ENCODE data around the gene TLL2.
A peak's percentile ranks its signal among the peaks of the same experiment; 100 is the strongest.

The TLL2 gene

DNA sequence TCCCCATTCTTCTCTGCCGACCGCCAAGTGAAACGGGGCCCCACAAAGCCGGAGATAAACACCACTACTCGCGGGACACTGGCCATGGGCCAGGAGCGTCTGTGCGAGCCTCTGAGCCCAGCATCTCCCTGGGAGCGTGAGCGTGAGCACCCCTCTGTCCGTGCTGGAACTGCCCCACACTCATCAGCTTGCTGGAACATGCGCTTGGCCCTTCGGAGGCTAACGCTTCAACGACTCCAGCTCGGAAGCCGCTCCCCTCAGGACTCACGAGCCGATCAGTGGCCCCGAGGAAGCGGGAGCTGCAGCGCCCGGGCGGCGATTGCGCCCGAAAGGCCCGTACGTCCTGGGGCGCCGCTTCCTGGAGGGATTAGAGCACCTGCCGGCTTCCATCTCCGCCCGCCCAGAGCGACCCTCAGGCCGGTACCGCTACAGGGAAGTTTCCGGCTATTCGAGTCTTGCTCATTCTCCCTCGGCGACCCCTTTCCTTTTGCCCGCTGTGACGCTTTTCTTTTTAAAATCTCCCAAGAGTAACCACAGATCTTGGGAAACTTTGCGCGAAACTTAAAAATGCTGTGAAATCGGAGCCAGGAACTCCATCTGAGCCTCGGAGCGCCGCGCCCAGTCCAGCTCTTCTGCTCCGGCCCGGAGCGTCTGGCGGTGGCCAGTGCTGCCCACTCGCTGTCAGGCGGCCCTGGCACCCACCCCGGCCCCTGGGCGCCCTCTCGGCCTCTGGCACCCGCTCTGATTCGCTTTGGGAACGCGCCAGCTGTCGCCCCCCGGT lies 1.0 kb downstream of the TLL2 start:
- H3K36me3 ChIP-seq, result peaks cover 0 to 8% (median 0%) of the 10 kb centered on the region in 11 experiments; a peak in 3 of 22 replicates
- no peak overlapping the region for H3K27ac ChIP-seq
- peaks cover 17 to 35% (median 31%) of the 10 kb centered on the region in 10 experiments for H3K4me1 ChIP-seq
- H3K9ac ChIP-seq, result peak overlapping the region; percentile 22 to 64 (median 54); a peak in 20 of 22 replicates
- H3K9me3 ChIP-seq (replicated peaks in 1 of 11), result no peaks in the 10 kb centered on the region
- H3K4me3 ChIP-seq, result peak overlapping the region; percentile 56 to 72 (median 62)
- peak overlapping the region; percentile 91 to 100 (median 99) for H3K4me2 ChIP-seq
- peaks cover 63 to 72% (median 69%) of the 10 kb centered on the region in 11 experiments for H3K27me3 ChIP-seq
- peaks cover 23 to 71% (median 61%) of the 10 kb centered on the region in 11 experiments; a peak in 21 of 22 replicates for H4K20me1 ChIP-seq
- TF ChIP-seq Cebpa-rat (IDR thresholded peaks at IDR 0.05), result no peak

- Histone ChIP-seq H3K4me1 (peaks cover 17 to 35% (median 31%) of the 10 kb centered on the region in 10 experiments), H3K4me3 (no peak overlapping the region), H3K27ac (no peak overlapping the region), H3K36me3 (no peaks in the 10 kb centered on the region), H4K20me1 (peaks cover 19 to 58% (median 51%) of the 10 kb centered on the region in 11 experiments; a peak in 21 of 22 replicates), H3K27me3 (peaks cover 52 to 58% (median 56%) of the 10 kb centered on the region in 11 experiments), H3K9me3 (replicated peaks in 1 of 11) (no peaks in the 10 kb centered on the region), H3K4me2 (no peak overlapping the region; a peak in 1 of 22 replicates), H3K9ac (no peak overlapping the region)
- TF ChIP-seq Cebpa-rat (IDR thresholded peaks at IDR 0.05), result no peak
These were observed 2.4 kb downstream of the TLL2 start for GRCh38 chr10:96511044-96511945.

- H4K20me1 ChIP-seq, result peaks cover 3 to 36% (median 30%) of the 10 kb centered on the region in 11 experiments; a peak in 20 of 22 replicates
- no peak overlapping the region for H3K9ac ChIP-seq
- H3K36me3 ChIP-seq, result no peaks in the 10 kb centered on the region
- H3K9me3 ChIP-seq (replicated peaks in 1 of 11), result no peaks in the 10 kb centered on the region
- no peak overlapping the region for H3K4me3 ChIP-seq
- TF ChIP-seq Cebpa-rat (IDR thresholded peaks at IDR 0.05), result no peak
- no peak overlapping the region for H3K27ac ChIP-seq
- peaks cover 32 to 36% (median 34%) of the 10 kb centered on the region in 11 experiments for H3K27me3 ChIP-seq
- H3K4me1 ChIP-seq, result peaks cover 4 to 21% (median 18%) of the 10 kb centered on the region in 10 experiments; a peak in 18 of 20 replicates
- H3K4me2 ChIP-seq, result no peak overlapping the region
These were observed 4.6 kb downstream of the TLL2 start for GRCh38 chr10:96509017-96509641.

DNA sequence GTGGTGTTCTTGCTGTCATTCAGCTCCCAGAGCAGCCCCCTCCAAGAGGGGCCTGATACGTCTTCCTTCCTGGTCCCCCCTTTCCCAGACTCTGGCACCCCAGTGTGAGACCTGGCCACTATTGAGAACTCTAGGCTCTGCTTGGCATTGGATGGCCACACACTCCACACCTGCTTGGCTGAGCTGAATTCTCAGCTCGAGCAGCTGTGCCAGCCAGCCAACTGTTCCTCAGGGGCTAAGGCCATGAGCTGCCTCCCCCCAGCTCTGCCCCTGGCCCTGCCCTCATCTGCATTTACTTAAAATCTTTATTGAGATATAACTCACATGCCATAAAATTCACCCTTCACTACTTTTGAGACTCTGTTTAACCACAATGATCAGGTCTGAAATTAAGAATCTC lies 6.7 kb downstream of the TLL2 start:
- no peaks in the 10 kb centered on the region for H3K9me3 ChIP-seq (replicated peaks in 1 of 11)
- H4K20me1 ChIP-seq, result peaks cover 0 to 15% (median 9%) of the 10 kb centered on the region in 11 experiments; a peak in 18 of 22 replicates
- no peak overlapping the region for H3K4me2 ChIP-seq
- H3K4me1 ChIP-seq, result peaks cover 0 to under 1% (median 0%) of the 10 kb centered on the region in 10 experiments; a peak in 2 of 20 replicates
- H3K27ac ChIP-seq, result no peak overlapping the region
- no peak overlapping the region for H3K9ac ChIP-seq
- no peak overlapping the region for H3K4me3 ChIP-seq
- no peaks in the 10 kb centered on the region for H3K36me3 ChIP-seq
- peaks cover 11 to 15% (median 13%) of the 10 kb centered on the region in 11 experiments for H3K27me3 ChIP-seq
- TF ChIP-seq Cebpa-rat (IDR thresholded peaks at IDR 0.05), result no peak

- H3K4me3 ChIP-seq, result no peak overlapping the region
- no peak for TF ChIP-seq Cebpa-rat (IDR thresholded peaks at IDR 0.05)
- no peaks in the 10 kb centered on the region for H3K36me3 ChIP-seq
- no peak overlapping the region for H3K4me2 ChIP-seq
- no peaks in the 10 kb centered on the region for H3K27me3 ChIP-seq
- no peak overlapping the region for H3K9ac ChIP-seq
- no peak overlapping the region for H3K27ac ChIP-seq
- H3K4me1 ChIP-seq, result no peaks in the 10 kb centered on the region
- H4K20me1 ChIP-seq, result no peaks in the 10 kb centered on the region; a peak in 1 of 22 replicates
- no peaks in the 10 kb centered on the region for H3K9me3 ChIP-seq (replicated peaks in 1 of 11)
These were observed 8.3 kb downstream of the TLL2 start for GRCh38 chr10:96505150-96506136.

DNA sequence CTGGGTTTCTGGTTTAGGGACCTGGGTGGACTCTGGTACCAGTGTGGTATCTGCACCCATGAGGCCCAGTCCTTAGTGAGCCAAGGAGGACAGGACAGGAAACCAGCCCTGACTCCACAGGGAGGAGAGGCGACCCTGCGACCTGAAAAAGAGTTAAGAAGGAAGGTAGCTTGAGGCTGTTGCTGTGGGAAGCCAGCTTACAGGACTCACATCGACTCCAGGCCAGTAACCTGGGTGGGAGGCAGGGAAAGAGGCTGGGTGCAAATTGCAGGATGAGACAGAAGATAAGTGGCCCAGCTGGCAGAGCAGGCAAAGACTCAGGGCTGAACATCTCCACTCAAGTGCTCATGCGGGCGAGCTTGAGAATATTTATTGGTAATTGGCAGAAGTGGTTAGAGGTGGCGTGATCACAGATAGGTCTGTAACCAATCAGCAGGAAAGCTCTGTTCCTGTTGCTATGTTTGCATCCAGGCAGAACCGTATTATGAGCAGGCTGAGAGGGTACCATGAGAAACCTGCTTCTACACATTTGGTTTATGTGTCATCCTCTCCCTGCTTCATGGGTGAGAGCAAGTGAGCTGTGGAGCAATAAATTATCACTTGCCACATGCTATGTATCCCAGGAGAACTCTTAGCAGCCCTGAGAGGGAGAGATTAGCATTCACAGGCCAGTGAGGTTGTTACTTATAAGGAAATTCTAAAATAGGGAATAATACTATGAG lies 11.0 kb downstream of the TLL2 start:
- Histone ChIP-seq H4K20me1 (no peaks in the 10 kb centered on the region; a peak in 1 of 22 replicates), H3K36me3 (no peaks in the 10 kb centered on the region), H3K4me2 (no peak overlapping the region), H3K27ac (no peak overlapping the region), H3K27me3 (no peaks in the 10 kb centered on the region), H3K9ac (no peak overlapping the region), H3K4me3 (no peak overlapping the region), H3K4me1 (no peaks in the 10 kb centered on the region), H3K9me3 (replicated peaks in 1 of 11) (no peaks in the 10 kb centered on the region)
- TF ChIP-seq Cebpa-rat (IDR thresholded peaks at IDR 0.05), result no peak

GRCh38 chr10:96501985-96502384 lies 11.7 kb downstream of the TLL2 start:
- no peaks in the 10 kb centered on the region for H3K27me3 ChIP-seq
- H3K9me3 ChIP-seq (replicated peaks in 1 of 11), result no peaks in the 10 kb centered on the region
- H3K4me1 ChIP-seq, result no peaks in the 10 kb centered on the region
- no peaks in the 10 kb centered on the region for H3K36me3 ChIP-seq
- H4K20me1 ChIP-seq, result no peaks in the 10 kb centered on the region; a peak in 1 of 22 replicates
- no peak overlapping the region for H3K4me3 ChIP-seq
- no peak overlapping the region for H3K9ac ChIP-seq
- no peak for TF ChIP-seq Cebpa-rat (IDR thresholded peaks at IDR 0.05)
- H3K27ac ChIP-seq, result no peak overlapping the region
- no peak overlapping the region for H3K4me2 ChIP-seq
